Pancreas (tissue), 10 donors: ENCODE results near the gene GPX7. TPM values are rescaled to one million over a fixed set of nuclear protein-coding genes. Genes with fewer than 3 reads are reported as not detected.

Experiments
- ATAC-seq, 4 donors: fragments of 200-7000 bp; cut with Tn5 transposase; one replicate each; pipeline versions ENCODE4 v1.8.0 to v1.9.1; 2020; ENCODE audit warnings: mild to moderate bottlenecking in 4 of 4, moderate library complexity in 4 of 4
- DNase-seq, 6 donors: peaks; one replicate each; pipeline ENCODE4 v3.0.0-alpha.2; 2020
- FAIRE-seq: peaks from 2 replicates; lab custom pipeline; 2012; peaks lifted over from hg19 to GRCh38; lab: Jason Lieb, UNC
- H3K27ac ChIP-seq, 4 donors: fragments of 200-600 bp; sonication (generic); 1 replicate in 3 of 4; 2 replicates in 1 of 4; pipeline versions ENCODE4 v1.5.0 to v1.8.0; 2020
- H3K27me3 ChIP-seq, 4 donors: fragments of 200-600 bp; one replicate each; pipeline ENCODE4 v1.8.0; 2021
- H3K36me3 ChIP-seq, 3 donors: fragments of 200-600 bp; sonication (generic) in 1 of 3; one replicate each; pipeline versions ENCODE4 v1.5.0 to v1.8.0; 2020 to 2021
- H3K4me1 ChIP-seq, 3 donors: fragments of 200-600 bp; one replicate each; pipeline ENCODE4 v1.8.0; 2021
- H3K4me3 ChIP-seq, 4 donors: fragments of 200-600 bp; sonication (generic) in 2 of 4; one replicate each; pipeline versions ENCODE4 v1.5.0 to v1.8.0; 2020 to 2021
- H3K9me3 ChIP-seq, 4 donors: fragments of 200-600 bp; one replicate each; pipeline ENCODE4 v1.8.0; 2021
- CTCF ChIP-seq, 4 donors: fragments of 200-600 bp; sonication (generic) in 3 of 4; IDR thresholded peaks; one replicate each; pipeline versions ENCODE4 v1.5.0 to v1.8.0; 2021; ENCODE audit warnings: antibody characterized with exemption in 4 of 4
- WGBS, 2 donors: extraction: QIAGEN DNeasy Blood & Tissue Kit; methylation state at CpG; one replicate each; pipeline ENCODE4 v1.1.7; 2013; 5-methylcytosine and 5-hydroxymethylcytosine counted together
- intact Hi-C, 3 donors: fragments of 100-400 bp; cut with DNase I; formaldehyde crosslinking; loops; one replicate each; pipeline versions ENCODE4 v1.11.1 to v1.14.2; 2022
- polyA plus RNA-seq, 2 donors: library from polyadenylated mRNA; stranded (reverse); fragments of 200-250 nt; gene quantifications; one replicate each; pipeline ENCODE4 v1.2.3, GENCODE V29; 2013
- total RNA-seq, 6 donors: library from RNA; stranded (reverse); fragmentation: NEBNext Ultra II Directional in 4 of 6; extraction: Animal tissue kit (Norgen Biotek cat#: 25700) in 4 of 6; gene quantifications; one replicate each; pipeline versions ENCODE4 v1.2.1 to v1.2.4, GENCODE V29; 2021 to 2023
- donor health status: healthy with polysubstance abuse.
- donor health status: DM: no; HTN: no; CAD: no; lungs with moderate emphysema.
- donor health status: DM: no; HTN: no; CAD: no.
- donor health status: control.
- donor health status: control.
- donor health status: Bipolar disorder and iron deficiency.
- donor health status: DM: yes; HTN: yes; CAD: no.
- donor health status: DM: no; HTN: no; CAD: no.
- donor health status: DM: no; HTN: no; CAD: no.
- donor health status: DM: yes; HTN: yes; CAD: no.

The GPX7 gene
- total and polyA plus RNA-seq, 8 donors = 3.4 to 14.6 (median 9.0) TPM

DNA sequence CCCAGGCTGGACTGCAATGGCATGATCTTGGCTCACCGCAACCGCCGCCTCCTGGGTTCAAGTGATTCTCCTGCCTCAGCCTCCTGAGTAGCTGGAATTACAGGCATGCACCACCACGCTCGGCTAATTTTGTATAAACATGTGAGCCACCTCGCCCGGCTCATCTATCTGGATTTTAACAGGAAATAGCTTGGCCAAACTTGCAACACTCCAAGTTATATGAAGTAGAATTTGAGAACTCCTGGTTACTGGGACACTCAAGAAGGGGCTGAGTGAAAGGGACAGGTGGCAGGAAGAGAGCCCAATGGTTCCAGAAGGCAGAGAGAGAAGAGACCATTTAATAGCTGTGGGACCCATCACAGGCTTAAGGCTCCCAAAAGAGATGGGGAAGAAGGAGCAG, 2.9 kb upstream of the GPX7 start:
- no peaks in the 10 kb centered on the region for H3K9me3 ChIP-seq
- H3K36me3 ChIP-seq = no peaks in the 10 kb centered on the region
- H3K4me1 ChIP-seq = peaks cover 4 to 14% (median 12%) of the 10 kb centered on the region in 3 donors
- no peak for TF ChIP-seq CTCF (IDR thresholded peaks at IDR 0.05)
- H3K4me3 ChIP-seq = no peak overlapping the region
- ATAC-seq (no peak), FAIRE-seq (no peak), DNase-seq (no peak)
- H3K27me3 ChIP-seq = no peaks in the 10 kb centered on the region
- intact Hi-C loops = no loop called here
- 93% methylated on average over 7 of the region's 7 CpGs for WGBS, 2 donors
- no peak overlapping the region for H3K27ac ChIP-seq

DNA sequence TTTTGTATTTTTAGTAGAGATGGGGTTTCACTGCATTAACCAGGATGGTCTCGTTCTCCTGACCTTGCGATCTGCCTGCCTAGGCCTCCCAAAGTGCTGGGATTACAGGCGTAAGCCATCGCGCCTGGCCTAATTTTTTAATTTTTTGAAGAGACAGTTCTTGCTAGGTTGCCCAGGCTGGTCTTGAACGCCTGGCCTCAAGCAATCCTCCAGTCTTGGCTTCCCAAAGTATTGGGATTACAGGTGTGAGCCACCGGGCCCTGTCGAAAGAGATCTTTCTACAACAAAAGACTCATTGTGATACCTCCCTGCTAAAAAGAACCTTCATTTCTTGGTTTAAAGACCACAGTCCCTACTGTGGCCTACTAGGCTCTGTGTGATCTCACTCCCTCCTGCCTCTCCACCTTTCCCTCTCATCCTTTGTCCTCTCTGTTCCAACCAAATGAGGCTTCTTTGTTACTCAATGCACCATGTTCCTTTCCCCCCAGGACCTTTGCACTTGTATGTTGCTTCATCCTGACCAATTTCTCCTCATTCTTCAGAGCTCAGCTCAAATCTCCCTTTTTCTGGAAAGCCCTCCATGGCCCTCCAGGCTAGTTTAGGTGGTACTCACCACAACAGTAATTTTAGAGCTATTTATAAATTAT, 1.5 kb upstream of the GPX7 start:
- Histone ChIP-seq H3K36me3 (no peaks in the 10 kb centered on the region), H3K27ac (no peak overlapping the region), H3K4me3 (no peak overlapping the region), H3K4me1 (peaks cover 5 to 15% (median 12%) of the 10 kb centered on the region in 3 donors), H3K27me3 (no peaks in the 10 kb centered on the region), H3K9me3 (no peaks in the 10 kb centered on the region)
- TF ChIP-seq CTCF (IDR thresholded peaks at IDR 0.05) = no peak
- DNase-seq (no peak), ATAC-seq (no peak), FAIRE-seq (no peak)
- intact Hi-C loops = no loop called here
- 96 to 97% methylated on average over 8 of the region's 8 CpGs for WGBS, 2 donors

- DNase-seq (no peak), ATAC-seq (no peak), FAIRE-seq (no peak)
- Histone ChIP-seq H3K27me3 (no peaks in the 10 kb centered on the region), H3K27ac (peak overlapping the region in 1 of 4 donors; percentile 64), H3K4me1 (peaks cover 5 to 15% (median 12%) of the 10 kb centered on the region in 3 donors), H3K36me3 (no peaks in the 10 kb centered on the region), H3K4me3 (peak overlapping the region in 2 of 4 donors; percentile 56 to 66), H3K9me3 (no peaks in the 10 kb centered on the region)
- intact Hi-C loops = no loop called here
- TF ChIP-seq CTCF (IDR thresholded peaks at IDR 0.05) = no peak
- 91 to 92% methylated on average over 3 of the region's 3 CpGs for WGBS, 2 donors
Measured at GRCh38 chr1:52601519-52601918, 652 bp upstream of the GPX7 start.

DNA sequence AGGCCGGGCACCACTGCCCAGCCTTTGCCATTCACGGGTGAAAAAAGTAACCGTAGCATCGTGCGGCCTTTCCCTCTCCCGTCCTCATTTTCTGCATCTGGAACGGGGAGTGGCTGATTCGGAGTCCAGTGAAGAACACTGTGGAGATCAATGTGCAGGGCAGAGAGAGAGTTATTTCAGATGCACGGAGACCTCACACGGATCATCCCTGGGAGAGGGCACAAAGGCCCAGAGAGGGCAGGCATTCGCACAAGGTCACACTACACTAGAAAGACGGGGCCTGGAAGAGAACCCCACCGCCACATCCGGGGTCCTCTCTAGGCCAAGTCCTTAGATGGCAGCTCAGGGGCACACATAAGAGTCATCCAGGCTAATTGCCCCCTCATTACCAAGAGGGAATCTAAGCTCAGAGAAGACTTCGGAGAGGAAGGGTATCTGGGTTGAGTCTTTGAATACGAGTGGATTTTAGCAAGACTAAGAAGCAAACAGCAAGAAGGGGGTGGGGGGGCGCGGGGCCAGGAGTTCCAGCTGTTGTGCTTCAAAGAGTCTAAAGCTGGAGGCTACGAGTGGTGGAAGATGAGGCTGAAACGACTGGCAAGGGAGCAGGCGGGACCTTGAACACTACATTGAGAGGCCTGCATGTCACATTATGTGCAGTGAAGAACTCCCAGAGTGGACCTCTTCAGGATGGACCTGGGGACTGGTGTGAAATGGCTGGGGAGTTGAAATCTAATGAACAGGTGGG, 857 bp downstream of the GPX7 start:
- intact Hi-C loops = no loop called here
- peak overlapping the region in 3 of 4 donors; percentile 23 to 47 (median 25) for H3K27ac ChIP-seq
- peak overlapping the region; percentile 35 to 66 (median 47) for H3K4me3 ChIP-seq
- WGBS, 2 donors = 39 to 46% methylated on average over 21 of the region's 21 CpGs
- H3K36me3 ChIP-seq = peaks cover 0 to 12% (median 0%) of the 10 kb centered on the region in 3 donors
- peaks cover 5 to 15% (median 12%) of the 10 kb centered on the region in 3 donors for H3K4me1 ChIP-seq
- no peak for TF ChIP-seq CTCF (IDR thresholded peaks at IDR 0.05)
- no peaks in the 10 kb centered on the region for H3K27me3 ChIP-seq
- FAIRE-seq (no peak), DNase-seq (no peak), ATAC-seq (peak; percentile 20 to 36 (median 21))
- no peaks in the 10 kb centered on the region for H3K9me3 ChIP-seq
